ENCODE measurements around the gene ARL8B. TPM values are rescaled to one million over a fixed set of nuclear protein-coding genes. Genes with fewer than 3 reads are reported as not detected.
"Not testable (repeated sequence)": the region's sequence is repeated elsewhere in the genome, so short reads cannot be mapped to it uniquely, and the experiment has no call there.

ARL8B gene
- total RNA-seq, 1 donor from 2014 or later, result 57.9 TPM

GRCh38 chr3:5169807-5170206, 47.7 kb downstream of the ARL8B start:
- no peak for ATAC-seq (ENCODE audit: low read depth)
- Mint-ChIP-seq H3K9me3 (no peaks in the 10 kb centered on the region), H3K4me3 (no peak overlapping the region), H3K36me3 (ENCODE audit: low read depth) (peaks cover 41% of the 10 kb centered on the region), H3K27ac (no peak overlapping the region), H3K4me1 (peaks cover 33% of the 10 kb centered on the region), H3K27me3 (no peaks in the 10 kb centered on the region)
- CTCF ChIA-PET, result no interaction called here
- TF ChIP-seq CTCF (IDR thresholded peaks at IDR 0.05), result no peak
- intact Hi-C loops (cut with micrococcal nuclease), result loop anchor here (5.0 kb wide), 1 partner anchor 37 kb away; no protein-coding TSS in a partner anchor
- DNase-seq, result no peak
- POLR2A ChIA-PET, result no interaction called here

- peaks cover 25% of the 10 kb centered on the region for H3K4me1 Mint-ChIP-seq
- intact Hi-C loops (cut with micrococcal nuclease), result loop anchor here (5.0 kb wide), 1 partner anchor 36 kb away; no protein-coding TSS in a partner anchor
- DNase-seq (no peak), ATAC-seq (ENCODE audit: low read depth) (no peak)
- TF ChIP-seq CTCF (IDR thresholded peaks at IDR 0.05), result no peak
- CTCF ChIA-PET, result no interaction called here
- no peak overlapping the region for H3K27ac Mint-ChIP-seq
- no peak overlapping the region for H3K4me3 Mint-ChIP-seq
- H3K9me3 Mint-ChIP-seq, result no peaks in the 10 kb centered on the region
- H3K36me3 Mint-ChIP-seq (ENCODE audit: low read depth), result peaks cover 50% of the 10 kb centered on the region
- POLR2A ChIA-PET, result no interaction called here
- H3K27me3 Mint-ChIP-seq, result no peaks in the 10 kb centered on the region
These were observed 48.9 kb downstream of the ARL8B start for GRCh38 chr3:5170975-5171374.

- Mint-ChIP-seq H3K27ac (no peak overlapping the region), H3K4me1 (peaks cover 26% of the 10 kb centered on the region), H3K9me3 (no peaks in the 10 kb centered on the region), H3K4me3 (no peak overlapping the region), H3K27me3 (no peaks in the 10 kb centered on the region), H3K36me3 (ENCODE audit: low read depth) (peaks cover 58% of the 10 kb centered on the region)
- ChIA-PET POLR2A (interaction anchor here (0.8 kb wide), 1 partner anchor 25 kb away, joined by 3 read pairs; no protein-coding TSS in a partner anchor), CTCF (no interaction called here)
- TF ChIP-seq CTCF (IDR thresholded peaks at IDR 0.05), result no peak
- intact Hi-C loops (cut with micrococcal nuclease), result loop anchor here (5.0 kb wide), 1 partner anchor 35 kb away; no protein-coding TSS in a partner anchor
- DNase-seq, result no peak
- no peak for ATAC-seq (ENCODE audit: low read depth)
These were observed 49.9 kb downstream of the ARL8B start for GRCh38 chr3:5172018-5172417.

- POLR2A ChIA-PET; H3K27me3 Mint-ChIP-seq; H3K4me3 Mint-ChIP-seq; intact Hi-C loops (cut with micrococcal nuclease); H3K27ac Mint-ChIP-seq; ATAC-seq (ENCODE audit: low read depth); CTCF ChIA-PET; DNase-seq; H3K9me3 Mint-ChIP-seq: not testable (repeated sequence)
- Mint-ChIP-seq H3K36me3 (ENCODE audit: low read depth) (peaks cover 68% of the 10 kb centered on the region), H3K4me1 (peaks cover 73% of the 10 kb centered on the region)
These were observed 56.9 kb downstream of the ARL8B start for GRCh38 chr3:5179036-5179435.

GRCh38 chr3:5181469-5182141, 59.5 kb downstream of the ARL8B start:
- Mint-ChIP-seq H3K4me1 (peaks cover 96% of the 10 kb centered on the region), H3K9me3 (peaks cover 4% of the 10 kb centered on the region), H3K36me3 (ENCODE audit: low read depth) (peaks cover 46% of the 10 kb centered on the region), H3K27ac (peak overlapping the region; percentile 90), H3K4me3 (peak overlapping the region; percentile 62), H3K27me3 (no peaks in the 10 kb centered on the region)
- POLR2A ChIA-PET, result interaction anchor here (1.2 to 2.6 kb wide), 7 partner anchors 13 to 170 kb away, joined by 3 to 17 read pairs (median 5); no protein-coding TSS in a partner anchor
- CTCF ChIA-PET, result interaction anchor here (2.1 kb wide), 1 partner anchor 46 kb away, joined by 5 read pairs; no protein-coding TSS in a partner anchor
- TF ChIP-seq CTCF (IDR thresholded peaks at IDR 0.05), result no peak
- ATAC-seq (ENCODE audit: low read depth) (peak; percentile 80), DNase-seq (no peak)
- intact Hi-C loops (cut with micrococcal nuclease), result loop anchor here (1.0 to 10.0 kb wide), 3 partner anchors 24 to 467 kb away; no protein-coding TSS in a partner anchor

GRCh38 chr3:5183714-5184113, 61.6 kb downstream of the ARL8B start:
- not testable (repeated sequence) for H3K9me3 Mint-ChIP-seq; ATAC-seq (ENCODE audit: low read depth); DNase-seq; H3K4me3 Mint-ChIP-seq; H3K27me3 Mint-ChIP-seq
- ChIA-PET CTCF (interaction anchor here (1.2 to 1.6 kb wide), 2 partner anchors 13 to 47 kb away, joined by 3 to 4 read pairs; no protein-coding TSS in a partner anchor), POLR2A (interaction anchor here (6.1 kb wide), 1 partner anchor 45 kb away, joined by 55 read pairs; no protein-coding TSS in a partner anchor)
- Mint-ChIP-seq H3K4me1 (peaks cover 85% of the 10 kb centered on the region), H3K36me3 (ENCODE audit: low read depth) (peaks cover 37% of the 10 kb centered on the region), H3K27ac (peak overlapping the region; percentile 56)
- intact Hi-C loops (cut with micrococcal nuclease), result loop anchor here (10.0 kb wide), 2 partner anchors 349 to 469 kb away; no protein-coding TSS in a partner anchor
